AG04449 (cell line): ENCODE data around the gene KIF13A.

Experiments
- CTCF ChIA-PET: fragments of 350-600 bp; formaldehyde crosslinking; extraction: SDS; loops from one replicate; lab custom pipeline; 2021; ENCODE audit warnings: antibody characterized with exemption; lab: Yijun Ruan, JAX
- POLR2A ChIA-PET: fragments of 400-600, 350-600 bp; formaldehyde crosslinking; extraction: SDS; loops from one replicate; lab custom pipeline; 2020; ENCODE audit warnings: antibody characterized with exemption, inconsistent platforms; lab: Yijun Ruan, JAX
- DNase-seq: peaks from one replicate; pipeline ENCODE4 v3.0.0-alpha.2; 2010; ENCODE audit warnings: low read depth, low spot score
- H3K4me3 ChIP-seq: 2 replicates; pipeline ENCODE4 v1.5.1; 2011; ENCODE audit warnings: low read depth, mild to moderate bottlenecking, control low read depth, low read length
- TF ChIP-seq, protein P1 (sequence below): IDR thresholded peaks from one replicate; pipeline ENCODE4 v1.5.1; 2011; ENCODE audit warnings: mild to moderate bottlenecking, moderate library complexity, low read length, control low read depth, inconsistent platforms; ENCODE audit not compliant: insufficient read depth; ENCODE audit errors: missing control alignments

KIF13A gene

DNA sequence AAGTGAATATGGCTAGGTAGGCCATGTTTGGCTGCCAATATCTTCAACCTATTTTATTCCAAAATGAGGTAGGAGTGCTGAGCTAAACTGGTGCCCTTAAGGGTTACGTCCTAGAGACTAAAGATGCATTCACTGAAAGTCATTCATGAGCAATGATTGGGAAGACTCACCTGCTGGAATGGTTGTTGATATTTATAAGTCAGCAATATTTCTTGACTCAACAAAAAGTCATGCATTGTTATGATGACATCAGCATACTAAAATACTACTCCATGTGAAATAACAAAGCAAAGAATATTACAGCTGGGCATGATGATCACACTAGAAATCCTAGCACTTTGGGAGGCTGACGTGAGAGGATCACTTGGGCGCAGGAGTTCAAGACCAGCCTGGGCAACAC lies 263.1 kb downstream of the KIF13A start:
- ChIA-PET POLR2A (no interaction called here), CTCF (interaction anchor here (0.8 to 1.2 kb wide), 3 partner anchors 10 to 89 kb away, joined by 3 read pairs; no protein-coding TSS in a partner anchor)
- no peak for DNase-seq
- TF ChIP-seq, protein P1, sequence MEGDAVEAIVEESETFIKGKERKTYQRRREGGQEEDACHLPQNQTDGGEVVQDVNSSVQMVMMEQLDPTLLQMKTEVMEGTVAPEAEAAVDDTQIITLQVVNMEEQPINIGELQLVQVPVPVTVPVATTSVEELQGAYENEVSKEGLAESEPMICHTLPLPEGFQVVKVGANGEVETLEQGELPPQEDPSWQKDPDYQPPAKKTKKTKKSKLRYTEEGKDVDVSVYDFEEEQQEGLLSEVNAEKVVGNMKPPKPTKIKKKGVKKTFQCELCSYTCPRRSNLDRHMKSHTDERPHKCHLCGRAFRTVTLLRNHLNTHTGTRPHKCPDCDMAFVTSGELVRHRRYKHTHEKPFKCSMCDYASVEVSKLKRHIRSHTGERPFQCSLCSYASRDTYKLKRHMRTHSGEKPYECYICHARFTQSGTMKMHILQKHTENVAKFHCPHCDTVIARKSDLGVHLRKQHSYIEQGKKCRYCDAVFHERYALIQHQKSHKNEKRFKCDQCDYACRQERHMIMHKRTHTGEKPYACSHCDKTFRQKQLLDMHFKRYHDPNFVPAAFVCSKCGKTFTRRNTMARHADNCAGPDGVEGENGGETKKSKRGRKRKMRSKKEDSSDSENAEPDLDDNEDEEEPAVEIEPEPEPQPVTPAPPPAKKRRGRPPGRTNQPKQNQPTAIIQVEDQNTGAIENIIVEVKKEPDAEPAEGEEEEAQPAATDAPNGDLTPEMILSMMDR: no peak
- no peak overlapping the region for H3K4me3 ChIP-seq

DNA sequence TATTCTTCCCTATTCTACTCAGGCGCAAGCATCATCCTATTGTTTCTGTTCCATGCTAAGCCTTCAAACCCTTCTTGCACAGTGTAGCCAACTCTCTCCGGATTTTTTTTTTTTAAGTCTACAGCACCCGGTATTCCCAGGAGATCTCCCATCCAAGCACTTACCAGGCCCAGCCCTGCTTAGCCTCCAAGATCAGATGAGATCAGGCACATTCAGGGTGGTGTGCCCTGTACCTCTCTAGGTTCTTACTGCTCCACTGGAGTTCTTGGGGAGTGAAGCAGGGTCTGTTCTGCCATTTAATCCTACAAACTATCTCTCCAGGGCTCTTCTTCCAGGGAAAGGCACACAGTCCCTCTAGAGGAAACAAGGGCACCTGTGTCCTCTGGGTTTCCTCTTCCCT lies 265.8 kb downstream of the KIF13A start:
- CTCF ChIA-PET: no interaction called here
- no peak for DNase-seq
- no peak overlapping the region for H3K4me3 ChIP-seq
- POLR2A ChIA-PET: no interaction called here
- TF ChIP-seq, protein P1: no peak

DNA sequence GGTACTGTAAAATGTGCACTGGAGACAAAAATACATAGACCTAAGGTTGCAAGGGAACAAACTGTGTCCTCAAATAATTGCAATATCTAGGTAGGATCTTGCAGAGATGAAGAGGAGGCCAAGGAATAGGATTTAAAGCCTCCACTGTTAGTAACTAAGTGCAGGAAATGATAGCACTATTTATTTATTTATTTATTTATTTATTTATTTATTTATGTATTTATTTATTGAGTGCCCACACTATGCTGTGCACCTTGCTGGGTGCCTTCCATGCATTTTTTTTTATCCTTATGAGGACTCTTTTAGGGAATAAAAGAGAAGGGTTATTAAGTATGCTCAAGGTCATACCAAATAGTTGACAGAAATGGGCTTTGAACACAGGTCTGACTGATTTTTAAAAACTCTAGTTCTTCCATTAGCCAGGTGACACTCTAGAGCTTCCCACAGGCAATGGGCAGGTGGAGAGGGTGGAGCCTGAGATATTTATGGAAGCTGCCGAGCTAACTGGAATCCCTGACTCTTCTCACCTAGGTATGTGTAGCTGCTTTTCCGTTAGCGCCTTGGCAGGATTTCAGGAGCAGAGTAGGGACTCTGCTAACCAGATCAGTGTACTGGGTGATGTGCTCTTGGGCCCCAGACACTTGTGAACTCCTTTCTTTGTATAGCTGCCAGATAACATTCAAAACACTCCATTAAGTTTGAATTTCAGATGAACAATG lies 268.0 kb downstream of the KIF13A start:
- no peak for DNase-seq
- CTCF ChIA-PET: interaction anchor here (1.2 kb wide), 1 partner anchor 27 kb away, joined by 3 read pairs; no protein-coding TSS in a partner anchor
- TF ChIP-seq, protein P1: no peak
- H3K4me3 ChIP-seq: no peak overlapping the region
- POLR2A ChIA-PET: no interaction called here

DNA sequence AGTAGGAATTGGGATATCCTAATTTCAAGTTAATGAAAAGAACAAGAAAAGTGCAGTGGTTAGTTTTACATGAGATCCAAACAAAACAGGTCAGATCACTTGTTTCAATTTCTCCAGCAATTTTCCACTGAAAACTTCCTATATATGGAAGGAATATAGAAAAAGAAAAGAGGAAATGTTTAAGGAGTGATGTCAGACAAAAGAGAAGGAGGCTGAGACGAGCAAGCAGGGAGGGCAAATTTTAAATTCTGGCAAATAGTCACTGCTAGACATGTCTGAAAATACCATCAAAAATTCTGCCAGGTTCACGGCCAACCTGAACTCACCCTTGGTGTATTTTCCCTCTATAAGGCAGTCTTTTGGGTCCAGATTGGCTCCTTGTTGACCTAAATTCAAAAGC lies 271.2 kb downstream of the KIF13A start:
- ChIA-PET CTCF (no interaction called here), POLR2A (no interaction called here)
- no peak overlapping the region for H3K4me3 ChIP-seq
- TF ChIP-seq, protein P1: no peak
- no peak for DNase-seq

DNA sequence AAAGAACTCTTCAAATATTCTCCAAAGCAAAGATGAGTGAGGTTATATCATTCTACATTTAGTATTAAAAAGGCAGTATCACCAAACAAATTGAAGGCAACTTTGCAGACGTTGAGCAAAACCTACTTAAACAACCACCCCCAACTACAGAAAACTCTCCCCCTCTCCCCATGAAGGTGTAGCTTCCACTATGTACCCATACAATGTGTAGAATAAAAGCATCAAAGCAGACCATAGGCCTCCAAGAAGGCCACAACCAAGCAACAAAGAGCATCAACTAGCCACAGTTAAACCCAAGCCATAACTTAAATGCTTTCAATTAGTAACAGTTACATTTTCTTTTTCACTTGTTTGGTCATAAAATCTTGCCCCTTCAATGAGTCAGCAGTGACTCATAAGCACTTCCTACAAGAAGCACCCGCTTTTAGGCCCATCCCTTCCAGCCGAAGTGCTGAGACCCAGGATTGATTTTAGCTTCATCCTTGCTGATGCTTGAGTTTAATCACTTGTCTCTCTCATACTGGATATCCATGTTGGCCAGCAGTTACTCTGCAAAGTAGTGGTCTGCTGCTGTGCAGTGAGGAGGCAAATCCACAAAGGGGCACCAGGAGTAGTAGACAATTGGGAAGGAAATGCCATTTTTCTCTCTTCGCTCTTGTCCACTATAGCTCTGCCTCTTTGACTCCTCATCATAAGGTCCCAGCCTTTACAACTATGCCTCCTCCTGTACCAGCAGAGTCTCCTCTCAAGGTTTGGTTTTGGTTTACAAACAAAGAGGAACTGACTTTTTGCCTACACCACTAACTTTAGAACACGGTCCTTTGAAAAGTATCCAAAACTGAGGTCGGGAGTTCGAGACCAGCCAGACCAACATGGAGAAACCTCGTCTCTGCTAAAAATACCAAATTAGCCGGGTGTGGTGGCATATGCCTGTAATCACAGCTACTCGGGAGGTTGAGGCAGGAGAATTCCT lies 272.3 kb downstream of the KIF13A start:
- peak; percentile 71 for DNase-seq
- CTCF ChIA-PET: interaction anchor here (1.5 kb wide), 1 partner anchor 89 kb away, joined by 4 read pairs; no protein-coding TSS in a partner anchor
- POLR2A ChIA-PET: interaction anchor here (1.1 kb wide), 1 partner anchor 8 kb away, joined by 4 read pairs; the partner anchor contains the start of gene NUP153
- TF ChIP-seq, protein P1: no peak
- no peak overlapping the region for H3K4me3 ChIP-seq
